Measurements from ENCODE around the gene HDAC9. TPM values are rescaled to one million over a fixed set of nuclear protein-coding genes. Genes with fewer than 3 reads are reported as not detected.

HDAC9 gene
- total RNA-seq, 4 donors from 2014 or later: 63.0 to 130 (median 107) TPM

GRCh38 chr7:18913106-18913505 lies 417.6 kb downstream of the HDAC9 start:
- DNase-seq (ENCODE audit: extremely low spot score): no peak
- intact Hi-C loops (cut with DNase I): no loop called here
- 79% methylated on average over 4 of the region's 4 CpGs for WGBS
- H3K9me3 ChIP-seq: no peaks in the 10 kb centered on the region
- H3K4me3 ChIP-seq: no peak overlapping the region
- H3K36me3 ChIP-seq: no peaks in the 10 kb centered on the region
- TF ChIP-seq POLR2A (IDR thresholded peaks at IDR 0.05; ENCODE audit: low read depth): no peak
- TF ChIP-seq EP300 (IDR thresholded peaks at IDR 0.05): no peak
- TF ChIP-seq POLR2AphosphoS5 (IDR thresholded peaks at IDR 0.05): no peak
- TF ChIP-seq CTCF (IDR thresholded peaks at IDR 0.05): no peak
- H3K4me1 ChIP-seq: no peaks in the 10 kb centered on the region
- H3K27ac ChIP-seq (replicated peaks in 1 of 4): no peak overlapping the region
- H3K27me3 ChIP-seq: no peaks in the 10 kb centered on the region

GRCh38 chr7:18916826-18917225 lies 421.3 kb downstream of the HDAC9 start:
- no peaks in the 10 kb centered on the region for H3K4me1 ChIP-seq
- intact Hi-C loops (cut with DNase I): no loop called here
- DNase-seq (ENCODE audit: extremely low spot score): no peak
- H3K4me3 ChIP-seq: no peak overlapping the region
- H3K9me3 ChIP-seq: peaks cover 0 to 5% (median 0%) of the 10 kb centered on the region in 4 donors
- WGBS: 95% methylated on average over 3 of the region's 3 CpGs
- no peak overlapping the region for H3K27ac ChIP-seq (replicated peaks in 1 of 4)
- no peaks in the 10 kb centered on the region for H3K27me3 ChIP-seq
- H3K36me3 ChIP-seq: no peaks in the 10 kb centered on the region
- TF ChIP-seq CTCF (IDR thresholded peaks at IDR 0.05) (no peak), POLR2AphosphoS5 (IDR thresholded peaks at IDR 0.05) (no peak), EP300 (IDR thresholded peaks at IDR 0.05) (no peak), POLR2A (IDR thresholded peaks at IDR 0.05; ENCODE audit: low read depth) (no peak)

- no peak for TF ChIP-seq POLR2A (IDR thresholded peaks at IDR 0.05; ENCODE audit: low read depth)
- TF ChIP-seq CTCF (IDR thresholded peaks at IDR 0.05): no peak
- TF ChIP-seq EP300 (IDR thresholded peaks at IDR 0.05): no peak
- no peak for TF ChIP-seq POLR2AphosphoS5 (IDR thresholded peaks at IDR 0.05)
- WGBS: 75% methylated on average over 2 of the region's 2 CpGs
Observed at GRCh38 chr7:18927134-18927533, 431.6 kb downstream of the HDAC9 start.

GRCh38 chr7:18936265-18936664 lies 440.7 kb downstream of the HDAC9 start:
- Histone ChIP-seq H3K4me1 (no peaks in the 10 kb centered on the region), H3K36me3 (no peaks in the 10 kb centered on the region), H3K27ac (replicated peaks in 1 of 4) (no peak overlapping the region), H3K9me3 (no peaks in the 10 kb centered on the region), H3K4me3 (no peak overlapping the region), H3K27me3 (no peaks in the 10 kb centered on the region)
- DNase-seq (ENCODE audit: extremely low spot score): no peak
- TF ChIP-seq CTCF (IDR thresholded peaks at IDR 0.05) (no peak), POLR2A (IDR thresholded peaks at IDR 0.05; ENCODE audit: low read depth) (no peak), EP300 (IDR thresholded peaks at IDR 0.05) (no peak), POLR2AphosphoS5 (IDR thresholded peaks at IDR 0.05) (no peak)
- intact Hi-C loops (cut with DNase I): no loop called here

More at GRCh38 chr7:18927134-18927533, 431.6 kb downstream of the HDAC9 start:
- Histone ChIP-seq H3K27me3 (no peaks in the 10 kb centered on the region), H3K4me1 (no peaks in the 10 kb centered on the region), H3K4me3 (no peak overlapping the region), H3K9me3 (no peaks in the 10 kb centered on the region), H3K27ac (replicated peaks in 1 of 4) (no peak overlapping the region), H3K36me3 (no peaks in the 10 kb centered on the region)
- no peak for DNase-seq (ENCODE audit: extremely low spot score)
- intact Hi-C loops (cut with DNase I): no loop called here
